Endothelial cell (in vitro differentiated cells): Measurements from ENCODE around the gene NKAIN1. TPM values are rescaled to one million over a fixed set of nuclear protein-coding genes. Genes with fewer than 3 reads are reported as not detected.
"Not testable (repeated sequence)": the region's sequence is repeated elsewhere in the genome, so short reads cannot be mapped to it uniquely, and the experiment has no call there.

Experiments used
- DNase-seq: peaks from one replicate; pipeline ENCODE4 v3.0.0; 2021; ENCODE audit warnings: low spot score
- H3K27ac Mint-ChIP-seq: one replicate; pipeline ENCODE4 v1.8.0; 2021; ENCODE audit warnings: mixed read lengths, inconsistent platforms; ENCODE audit not compliant: unreplicated experiment
- H3K27me3 Mint-ChIP-seq: one replicate; pipeline ENCODE4 v1.8.0; 2021; ENCODE audit warnings: mild to moderate bottlenecking, moderate library complexity, mixed read lengths, inconsistent platforms; ENCODE audit not compliant: unreplicated experiment
- H3K36me3 Mint-ChIP-seq: one replicate; pipeline ENCODE4 v1.8.0; 2021; ENCODE audit warnings: mild to moderate bottlenecking, low read depth, mixed read lengths, inconsistent platforms; ENCODE audit not compliant: unreplicated experiment
- H3K4me1 Mint-ChIP-seq: one replicate; pipeline ENCODE4 v1.8.0; 2021; ENCODE audit warnings: mild to moderate bottlenecking, mixed read lengths, inconsistent platforms; ENCODE audit not compliant: unreplicated experiment
- H3K4me3 Mint-ChIP-seq: one replicate; pipeline ENCODE4 v1.8.0; 2021; ENCODE audit warnings: mild to moderate bottlenecking, mixed read lengths, inconsistent platforms; ENCODE audit not compliant: unreplicated experiment
- H3K9me3 Mint-ChIP-seq: one replicate; pipeline ENCODE4 v1.8.0; 2021; ENCODE audit warnings: mixed read lengths, inconsistent platforms; ENCODE audit not compliant: unreplicated experiment
- total RNA-seq: library from RNA; stranded (reverse); fragmentation: NEBNext Ultra II Directional; extraction: Animal tissue kit (Norgen Biotek cat#: 25700); gene quantifications from one replicate; pipeline ENCODE4 v1.2.1, GENCODE V29; 2021; ENCODE audit not compliant: unreplicated experiment
- TF ChIP-seq, protein P1 (sequence below): fragments of 200-600 bp; sonication (generic); IDR thresholded peaks from one replicate; pipeline ENCODE4 v1.5.0; 2021; ENCODE audit warnings: antibody characterized with exemption; ENCODE audit not compliant: unreplicated experiment

NKAIN1 gene
- total RNA-seq, 1 donor from 2014 or later: 3.7 TPM

DNA sequence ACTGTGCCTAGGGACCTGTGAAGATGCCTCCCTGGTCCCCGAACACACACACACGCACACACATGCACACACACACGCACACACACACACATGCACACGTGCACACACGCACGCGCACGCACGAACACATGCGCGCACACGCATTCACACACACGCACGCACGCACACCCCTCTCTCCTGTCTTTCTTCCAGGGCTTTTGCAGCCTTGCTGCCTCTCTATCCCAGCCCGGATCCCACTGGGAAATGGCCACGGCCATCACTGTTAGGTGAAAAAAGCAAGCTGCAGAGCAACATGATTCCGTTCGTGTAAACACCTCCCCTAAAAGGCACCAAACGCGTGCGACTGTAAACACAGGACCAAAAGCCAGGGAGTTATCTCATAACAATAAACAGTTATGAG, 39.7 kb downstream of the NKAIN1 start:
- Mint-ChIP-seq H3K4me3 (no peak overlapping the region), H3K36me3 (no peaks in the 10 kb centered on the region), H3K27me3 (peaks cover 1% of the 10 kb centered on the region), H3K4me1 (no peaks in the 10 kb centered on the region), H3K27ac (no peak overlapping the region), H3K9me3 (no peaks in the 10 kb centered on the region)
- TF ChIP-seq, protein P1, sequence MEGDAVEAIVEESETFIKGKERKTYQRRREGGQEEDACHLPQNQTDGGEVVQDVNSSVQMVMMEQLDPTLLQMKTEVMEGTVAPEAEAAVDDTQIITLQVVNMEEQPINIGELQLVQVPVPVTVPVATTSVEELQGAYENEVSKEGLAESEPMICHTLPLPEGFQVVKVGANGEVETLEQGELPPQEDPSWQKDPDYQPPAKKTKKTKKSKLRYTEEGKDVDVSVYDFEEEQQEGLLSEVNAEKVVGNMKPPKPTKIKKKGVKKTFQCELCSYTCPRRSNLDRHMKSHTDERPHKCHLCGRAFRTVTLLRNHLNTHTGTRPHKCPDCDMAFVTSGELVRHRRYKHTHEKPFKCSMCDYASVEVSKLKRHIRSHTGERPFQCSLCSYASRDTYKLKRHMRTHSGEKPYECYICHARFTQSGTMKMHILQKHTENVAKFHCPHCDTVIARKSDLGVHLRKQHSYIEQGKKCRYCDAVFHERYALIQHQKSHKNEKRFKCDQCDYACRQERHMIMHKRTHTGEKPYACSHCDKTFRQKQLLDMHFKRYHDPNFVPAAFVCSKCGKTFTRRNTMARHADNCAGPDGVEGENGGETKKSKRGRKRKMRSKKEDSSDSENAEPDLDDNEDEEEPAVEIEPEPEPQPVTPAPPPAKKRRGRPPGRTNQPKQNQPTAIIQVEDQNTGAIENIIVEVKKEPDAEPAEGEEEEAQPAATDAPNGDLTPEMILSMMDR: no peak
- no peak for DNase-seq

DNA sequence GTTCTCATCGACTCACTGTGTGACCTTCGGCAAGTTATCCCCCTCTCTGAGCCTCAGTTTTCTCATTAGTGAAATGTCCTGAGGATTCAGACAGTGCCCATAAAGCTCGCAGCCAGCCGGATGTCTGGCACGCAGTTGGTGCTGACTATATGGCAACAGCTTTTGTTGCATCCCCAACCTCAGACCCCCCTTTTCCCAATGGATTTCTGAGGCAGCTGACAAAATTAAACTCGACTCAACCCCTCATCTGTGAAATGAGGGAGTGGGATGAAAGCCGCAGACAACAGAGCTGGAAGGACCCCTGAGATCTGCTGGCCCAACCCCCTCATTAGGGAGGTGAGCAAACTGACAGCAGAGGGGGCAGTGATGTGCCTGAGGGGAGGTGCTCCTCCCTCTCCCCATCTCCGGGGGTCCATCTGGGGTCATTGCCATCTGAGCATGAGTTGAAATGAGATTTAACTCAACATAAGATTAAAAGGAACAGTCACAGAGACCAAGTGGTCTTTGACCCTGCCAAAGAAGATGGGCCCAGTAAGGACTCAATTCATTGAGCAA, 40.4 kb downstream of the NKAIN1 start:
- Mint-ChIP-seq H3K4me1 (no peaks in the 10 kb centered on the region), H3K9me3 (no peaks in the 10 kb centered on the region), H3K4me3 (no peak overlapping the region), H3K27me3 (no peaks in the 10 kb centered on the region), H3K36me3 (no peaks in the 10 kb centered on the region), H3K27ac (no peak overlapping the region)
- DNase-seq: no peak
- TF ChIP-seq, protein P1: no peak

DNA sequence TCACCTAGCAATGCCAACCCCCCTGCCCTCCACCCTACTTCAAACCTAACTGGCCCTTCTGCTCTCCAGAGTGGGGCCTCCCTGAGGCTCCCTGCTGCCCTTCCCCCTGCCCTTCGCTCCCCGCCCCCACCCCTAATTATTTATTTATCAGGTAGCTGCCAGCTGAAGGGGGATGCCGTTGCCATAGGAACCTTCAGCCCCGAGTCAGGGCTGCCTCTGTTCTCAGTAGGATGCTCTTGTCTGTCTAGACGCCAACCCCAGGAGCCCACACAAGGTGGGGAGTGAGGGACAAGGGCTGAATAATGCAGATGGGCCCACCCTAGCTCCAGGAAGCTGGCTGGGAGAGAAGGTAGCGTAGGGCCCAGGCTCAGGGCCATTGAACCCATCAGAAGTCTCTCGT, 41.1 kb downstream of the NKAIN1 start:
- Mint-ChIP-seq H3K4me3 (no peak overlapping the region), H3K4me1 (peaks cover 4% of the 10 kb centered on the region), H3K36me3 (no peaks in the 10 kb centered on the region), H3K27me3 (no peaks in the 10 kb centered on the region), H3K9me3 (no peaks in the 10 kb centered on the region), H3K27ac (no peak overlapping the region)
- DNase-seq: no peak
- TF ChIP-seq, protein P1: no peak

DNA sequence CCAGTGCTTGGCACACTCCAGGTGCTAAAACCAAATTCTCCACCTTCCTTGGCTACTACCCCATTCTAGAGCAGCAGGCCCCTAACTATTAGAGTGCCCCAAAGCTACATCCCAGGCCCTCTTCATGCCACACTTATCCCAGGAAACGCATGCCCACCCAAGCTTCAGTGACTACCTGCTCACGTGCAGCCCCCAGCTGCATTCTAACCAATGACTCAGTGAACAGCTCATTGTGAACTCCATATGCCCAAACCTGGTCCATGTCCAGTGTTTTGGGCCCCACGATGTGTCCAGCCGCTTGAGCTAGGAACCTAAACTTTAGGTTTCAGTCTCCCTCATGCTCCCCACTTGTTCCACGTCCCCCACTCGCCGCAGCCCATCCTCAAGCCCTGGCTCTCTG, 41.5 kb downstream of the NKAIN1 start:
- H3K27me3 Mint-ChIP-seq: no peaks in the 10 kb centered on the region
- H3K36me3 Mint-ChIP-seq: no peaks in the 10 kb centered on the region
- no peak for DNase-seq
- no peak overlapping the region for H3K4me3 Mint-ChIP-seq
- TF ChIP-seq, protein P1: no peak
- peaks cover 4% of the 10 kb centered on the region for H3K4me1 Mint-ChIP-seq
- no peak overlapping the region for H3K27ac Mint-ChIP-seq
- no peaks in the 10 kb centered on the region for H3K9me3 Mint-ChIP-seq

DNA sequence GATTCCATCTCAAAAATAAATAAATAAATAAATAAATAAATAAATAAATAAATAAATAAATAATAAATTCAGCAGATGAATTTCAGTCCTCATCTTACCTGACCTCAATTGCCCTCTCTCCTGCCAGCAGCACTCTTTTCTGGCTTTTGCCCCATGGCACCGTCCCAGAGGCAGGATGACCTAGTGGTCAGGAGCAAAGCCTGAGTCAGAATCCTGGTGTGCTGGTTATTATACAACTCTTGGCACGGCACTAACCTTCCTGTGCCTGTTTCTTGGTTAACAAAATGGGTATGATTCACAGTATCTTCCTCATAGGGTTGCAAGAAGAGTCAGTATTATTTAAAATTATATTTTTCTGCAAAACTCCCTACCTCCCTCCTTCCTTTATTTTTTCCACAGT, 43.0 kb downstream of the NKAIN1 start:
- Mint-ChIP-seq H3K9me3 (no peaks in the 10 kb centered on the region), H3K27me3 (no peaks in the 10 kb centered on the region), H3K4me1 (peaks cover 4% of the 10 kb centered on the region), H3K36me3 (no peaks in the 10 kb centered on the region), H3K4me3 (no peak overlapping the region), H3K27ac (no peak overlapping the region)
- no peak for DNase-seq
- TF ChIP-seq, protein P1: no peak

DNA sequence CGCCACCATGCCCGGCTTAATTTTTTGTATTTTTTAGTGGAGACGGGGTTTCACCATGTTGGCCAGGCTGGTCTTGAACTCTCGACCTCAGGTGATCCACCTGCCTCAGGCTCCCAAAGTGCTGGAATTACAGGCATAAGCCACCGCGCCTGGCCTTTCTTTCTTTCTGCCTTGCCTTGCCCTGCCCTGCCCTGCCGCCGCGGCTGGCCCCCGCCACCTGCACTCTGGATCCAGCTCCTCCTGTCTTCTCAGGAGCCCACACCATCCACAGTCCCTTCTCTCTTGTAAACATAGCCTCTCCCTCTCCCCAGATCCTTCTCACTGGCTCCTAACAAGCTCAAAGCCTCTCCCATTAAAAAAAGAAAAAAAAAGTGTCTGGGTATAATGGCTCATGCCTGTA, 44.4 kb downstream of the NKAIN1 start:
- DNase-seq, H3K4me3 Mint-ChIP-seq, H3K36me3 Mint-ChIP-seq, H3K4me1 Mint-ChIP-seq, H3K9me3 Mint-ChIP-seq, H3K27me3 Mint-ChIP-seq, H3K27ac Mint-ChIP-seq: not testable (repeated sequence)
